OCI-LY1 (cell line): ENCODE data around the gene CCDC186.

Experiments
- H2AFZ ChIP-seq: fragments of 200-600 bp; sonication (generic), shearing (Covaris generic); 2 replicates; pipeline ENCODE4 v1.6.0; 2014; ENCODE audit warnings: antibody characterized with exemption, mild to moderate bottlenecking, low read length
- H3F3A ChIP-seq: fragments of 200-600 bp; sonication (generic), shearing (Covaris generic); 2 replicates; pipeline ENCODE4 v1.6.0; 2014; ENCODE audit warnings: mild to moderate bottlenecking, antibody characterized with exemption, low read length, moderate library complexity; ENCODE audit not compliant: insufficient read depth
- H3K27ac ChIP-seq: fragments of 200-600 bp; sonication (generic); 2 replicates; pipeline ENCODE4 v1.5.1; 2014; ENCODE audit warnings: low read length, mixed run types, mild to moderate bottlenecking, low read depth; ENCODE audit not compliant: poor library complexity, severe bottlenecking
- H3K27me3 ChIP-seq: fragments of 200-600 bp; sonication (generic); 2 replicates; pipeline ENCODE4 v1.6.0; 2014; ENCODE audit warnings: antibody characterized with exemption, mild to moderate bottlenecking, low read length, moderate library complexity; ENCODE audit not compliant: insufficient read depth
- H3K36me3 ChIP-seq: fragments of 200-600 bp; sonication (generic); 2 replicates; pipeline ENCODE4 v1.6.1; 2014; ENCODE audit warnings: mild to moderate bottlenecking, antibody characterized with exemption, low read length, moderate library complexity, mixed read lengths; ENCODE audit not compliant: insufficient read depth
- H3K4me1 ChIP-seq: fragments of 200-600 bp; sonication (generic); 2 replicates; pipeline ENCODE4 v1.5.1; 2014; ENCODE audit warnings: mild to moderate bottlenecking, low read length, moderate library complexity; ENCODE audit not compliant: insufficient read depth, severe bottlenecking
- H3K4me2 ChIP-seq: fragments of 200-600 bp; sonication (generic), shearing (Covaris generic); 2 replicates; pipeline ENCODE4 v1.6.1; 2014; ENCODE audit warnings: low read length
- H3K4me3 ChIP-seq: fragments of 200-600 bp; sonication (generic); 2 replicates; pipeline ENCODE4 v1.5.1; 2014; ENCODE audit warnings: low read length, low read depth, mild to moderate bottlenecking, mixed read lengths; ENCODE audit not compliant: poor library complexity, severe bottlenecking
- H3K79me2 ChIP-seq: fragments of 200-600 bp; shearing (Covaris generic); 2 replicates; pipeline ENCODE4 v1.6.1; 2016; ENCODE audit warnings: mixed run types, low read length, mixed read lengths; ENCODE audit not compliant: insufficient read depth
- H3K9ac ChIP-seq: fragments of 200-600 bp; sonication (generic), shearing (Covaris generic); 2 replicates; pipeline ENCODE4 v1.6.1; 2014; ENCODE audit warnings: mild to moderate bottlenecking, low read length, mixed read lengths
- H3K9me2 ChIP-seq: fragments of 200-600 bp; sonication (generic), shearing (Covaris generic); 2 replicates; pipeline ENCODE4 v1.6.1; 2014; ENCODE audit warnings: low read depth, mild to moderate bottlenecking, low read length, mixed read lengths
- H3K9me3 ChIP-seq: fragments of 200-600 bp; shearing (Covaris generic); 2 replicates; pipeline ENCODE4 v1.6.1; 2014; ENCODE audit warnings: low read length, mixed read lengths
- H4K20me1 ChIP-seq: fragments of 200-600 bp; sonication (generic), shearing (Covaris generic); 2 replicates; pipeline ENCODE4 v1.6.0; 2016; ENCODE audit warnings: mild to moderate bottlenecking, low read length; ENCODE audit not compliant: insufficient read depth
- CTCF ChIP-seq: fragments of 200-600 bp; sonication (generic), shearing (Covaris generic); IDR thresholded peaks from 2 replicates; pipeline ENCODE4 v1.5.1; 2017; ENCODE audit warnings: mild to moderate bottlenecking, antibody characterized with exemption, low read length, moderate library complexity, mixed read lengths
- EZH2 ChIP-seq: fragments of 200-600 bp; sonication (generic), shearing (Covaris generic); IDR thresholded peaks from 2 replicates; pipeline ENCODE4 v1.8.0; 2017; ENCODE audit warnings: borderline replicate concordance, mixed run types, mild to moderate bottlenecking, antibody characterized with exemption, low read length, moderate library complexity, mixed read lengths

CCDC186 gene

GRCh38 chr10:114110174-114110972 is 63.6 kb downstream of the CCDC186 start:
- Histone ChIP-seq H3K4me1 (no peaks in the 10 kb centered on the region), H3K36me3 (no peaks in the 10 kb centered on the region), H3K4me3 (no peak overlapping the region), H3K27ac (no peak overlapping the region), H3K9me2 (no peaks in the 10 kb centered on the region), H4K20me1 (no peaks in the 10 kb centered on the region), H3K79me2 (no peaks in the 10 kb centered on the region), H2AFZ (no peak overlapping the region), H3K4me2 (no peak overlapping the region), H3K9me3 (no peaks in the 10 kb centered on the region), H3F3A (no peaks in the 10 kb centered on the region), H3K27me3 (no peaks in the 10 kb centered on the region), H3K9ac (no peak overlapping the region)
- TF ChIP-seq EZH2 (no peak), CTCF (no peak)

- Histone ChIP-seq H3K4me1 (peaks cover 10% of the 10 kb centered on the region), H3K4me3 (no peak overlapping the region), H3K27ac (no peak overlapping the region), H3K9me3 (no peaks in the 10 kb centered on the region), H3K9ac (no peak overlapping the region), H4K20me1 (no peaks in the 10 kb centered on the region), H3K27me3 (no peaks in the 10 kb centered on the region), H3K36me3 (no peaks in the 10 kb centered on the region), H2AFZ (no peak overlapping the region), H3F3A (no peaks in the 10 kb centered on the region), H3K4me2 (peak overlapping the region; percentile 35), H3K79me2 (no peaks in the 10 kb centered on the region), H3K9me2 (no peaks in the 10 kb centered on the region)
- TF ChIP-seq EZH2 (no peak), CTCF (peak; percentile 55; the same call in 1 of the 2 replicates)
Measured at GRCh38 chr10:114103284-114103683, 70.7 kb downstream of the CCDC186 start.

GRCh38 chr10:114102256-114102655 is 71.7 kb downstream of the CCDC186 start:
- Histone ChIP-seq H3K4me2 (no peak overlapping the region), H2AFZ (no peak overlapping the region), H4K20me1 (no peaks in the 10 kb centered on the region), H3K27ac (no peak overlapping the region), H3K9ac (no peak overlapping the region), H3K9me3 (no peaks in the 10 kb centered on the region), H3F3A (no peaks in the 10 kb centered on the region), H3K27me3 (no peaks in the 10 kb centered on the region), H3K9me2 (no peaks in the 10 kb centered on the region), H3K36me3 (no peaks in the 10 kb centered on the region), H3K4me3 (no peak overlapping the region), H3K4me1 (peaks cover 10% of the 10 kb centered on the region), H3K79me2 (no peaks in the 10 kb centered on the region)
- TF ChIP-seq CTCF (no peak), EZH2 (no peak)
